Colonic mucosa (tissue), 4 donors: ENCODE results near the gene PDZD2. TPM values are rescaled to one million over a fixed set of nuclear protein-coding genes. Genes with fewer than 3 reads are reported as not detected.
"Not testable (repeated sequence)": the region's sequence is repeated elsewhere in the genome, so short reads cannot be mapped to it uniquely, and the experiment has no call there.

Source experiments
- DNase-seq: peaks from one replicate; pipeline ENCODE4 v3.0.0-alpha.2; 2020
- H3K27ac ChIP-seq: fragments of 200-600 bp; one replicate; pipeline ENCODE4 v1.8.0; 2021
- H3K27me3 ChIP-seq: fragments of 200-600 bp; one replicate; pipeline ENCODE4 v1.8.0; 2021
- H3K36me3 ChIP-seq: fragments of 200-600 bp; one replicate; pipeline ENCODE4 v1.8.0; 2021
- H3K4me1 ChIP-seq: fragments of 200-600 bp; one replicate; pipeline ENCODE4 v1.8.0; 2021; ENCODE audit warnings: mild to moderate bottlenecking
- H3K4me3 ChIP-seq: fragments of 200-600 bp; one replicate; pipeline ENCODE4 v1.8.0; 2021
- H3K9ac ChIP-seq, 2 donors: one replicate each; pipeline ENCODE4 v1.7.0; 2013; ENCODE audit warnings: control low read depth in 2 of 2, low read depth in 2 of 2, low read length in 2 of 2
- H3K9me3 ChIP-seq: fragments of 200-600 bp; one replicate; pipeline ENCODE4 v1.8.0; 2021
- intact Hi-C: fragments of 100-400 bp; cut with DNase I; formaldehyde crosslinking; loops from one replicate; pipeline ENCODE4 v1.14.1; 2022
- total RNA-seq, 2 donors: library from RNA; stranded (reverse); fragmentation: NEBNext Ultra II Directional in 1 of 2; extraction: Animal tissue kit (Norgen Biotek cat#: 25700) in 1 of 2; gene quantifications; one replicate each; pipeline ENCODE4 v1.2.1, GENCODE V29; 2021
- TF ChIP-seq, protein P1 (sequence below): fragments of 200-600 bp; IDR thresholded peaks from one replicate; pipeline ENCODE4 v1.8.0; 2022; ENCODE audit warnings: antibody characterized with exemption, mild to moderate bottlenecking
- donor health status: healthy.
- donor health status: DM: no; HTN: no; CAD: no.
- donor health status: DM: no; HTN: no; CAD: no.

The PDZD2 gene
- total RNA-seq, 2 donors from 2014 or later, result 1.8 to 2.3 TPM

- no peaks in the 10 kb centered on the region for H3K9me3 ChIP-seq
- no peaks in the 10 kb centered on the region for H3K36me3 ChIP-seq
- no peaks in the 10 kb centered on the region for H3K27me3 ChIP-seq
- H3K4me3 ChIP-seq, result no peak overlapping the region
- H3K9ac ChIP-seq, result no peak overlapping the region
- intact Hi-C loops, result no loop called here
- no peak overlapping the region for H3K27ac ChIP-seq
- DNase-seq, result no peak
- no peaks in the 10 kb centered on the region for H3K4me1 ChIP-seq
- TF ChIP-seq, protein P1, sequence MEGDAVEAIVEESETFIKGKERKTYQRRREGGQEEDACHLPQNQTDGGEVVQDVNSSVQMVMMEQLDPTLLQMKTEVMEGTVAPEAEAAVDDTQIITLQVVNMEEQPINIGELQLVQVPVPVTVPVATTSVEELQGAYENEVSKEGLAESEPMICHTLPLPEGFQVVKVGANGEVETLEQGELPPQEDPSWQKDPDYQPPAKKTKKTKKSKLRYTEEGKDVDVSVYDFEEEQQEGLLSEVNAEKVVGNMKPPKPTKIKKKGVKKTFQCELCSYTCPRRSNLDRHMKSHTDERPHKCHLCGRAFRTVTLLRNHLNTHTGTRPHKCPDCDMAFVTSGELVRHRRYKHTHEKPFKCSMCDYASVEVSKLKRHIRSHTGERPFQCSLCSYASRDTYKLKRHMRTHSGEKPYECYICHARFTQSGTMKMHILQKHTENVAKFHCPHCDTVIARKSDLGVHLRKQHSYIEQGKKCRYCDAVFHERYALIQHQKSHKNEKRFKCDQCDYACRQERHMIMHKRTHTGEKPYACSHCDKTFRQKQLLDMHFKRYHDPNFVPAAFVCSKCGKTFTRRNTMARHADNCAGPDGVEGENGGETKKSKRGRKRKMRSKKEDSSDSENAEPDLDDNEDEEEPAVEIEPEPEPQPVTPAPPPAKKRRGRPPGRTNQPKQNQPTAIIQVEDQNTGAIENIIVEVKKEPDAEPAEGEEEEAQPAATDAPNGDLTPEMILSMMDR, result no peak
These were observed 132.1 kb downstream of the PDZD2 start for GRCh38 chr5:31770998-31771397.

- H3K27me3 ChIP-seq, result no peaks in the 10 kb centered on the region
- TF ChIP-seq, protein P1, result no peak
- no peak overlapping the region for H3K4me3 ChIP-seq
- DNase-seq, result no peak
- no peak overlapping the region for H3K27ac ChIP-seq
- no peak overlapping the region for H3K9ac ChIP-seq
- no peaks in the 10 kb centered on the region for H3K4me1 ChIP-seq
- H3K9me3 ChIP-seq, result no peaks in the 10 kb centered on the region
- no peaks in the 10 kb centered on the region for H3K36me3 ChIP-seq
- intact Hi-C loops, result no loop called here
These were observed 132.6 kb downstream of the PDZD2 start for GRCh38 chr5:31771500-31771899.

GRCh38 chr5:31776294-31776693 lies 137.4 kb downstream of the PDZD2 start:
- H3K4me3 ChIP-seq, H3K27ac ChIP-seq, H3K36me3 ChIP-seq, H3K27me3 ChIP-seq, DNase-seq, H3K9ac ChIP-seq, intact Hi-C loops, H3K9me3 ChIP-seq, H3K4me1 ChIP-seq: not testable (repeated sequence)

- intact Hi-C loops, result no loop called here
- Histone ChIP-seq H3K27me3 (no peaks in the 10 kb centered on the region), H3K4me1 (no peaks in the 10 kb centered on the region), H3K36me3 (no peaks in the 10 kb centered on the region), H3K27ac (no peak overlapping the region), H3K9me3 (no peaks in the 10 kb centered on the region), H3K9ac (no peak overlapping the region), H3K4me3 (no peak overlapping the region)
- no peak for DNase-seq
- TF ChIP-seq, protein P1, result no peak
These were observed 138.2 kb downstream of the PDZD2 start for GRCh38 chr5:31776976-31777651.

DNA sequence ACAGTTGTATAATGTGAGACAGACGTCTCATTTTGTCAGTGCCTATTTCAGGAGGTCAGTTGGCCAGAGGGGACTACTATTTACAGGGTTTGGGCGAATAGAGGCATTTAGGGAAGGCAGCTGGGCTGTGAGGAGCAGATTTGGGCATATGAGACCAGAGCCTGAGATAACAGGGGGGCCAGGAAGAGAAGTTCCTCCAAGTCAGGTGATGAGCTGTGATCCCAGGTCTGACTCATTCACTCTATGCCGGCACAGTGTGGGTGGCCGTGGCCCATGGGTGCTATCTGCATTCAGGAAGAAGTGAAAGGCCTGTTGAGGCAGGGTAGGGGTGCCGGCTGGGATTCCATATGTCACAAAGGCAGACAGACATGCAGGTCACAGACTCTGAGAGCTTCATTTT lies 142.8 kb downstream of the PDZD2 start:
- no peak overlapping the region for H3K9ac ChIP-seq
- H3K36me3 ChIP-seq, result no peaks in the 10 kb centered on the region
- no peak overlapping the region for H3K4me3 ChIP-seq
- H3K27ac ChIP-seq, result no peak overlapping the region
- no peak for DNase-seq
- no peaks in the 10 kb centered on the region for H3K9me3 ChIP-seq
- no peaks in the 10 kb centered on the region for H3K4me1 ChIP-seq
- H3K27me3 ChIP-seq, result no peaks in the 10 kb centered on the region
- TF ChIP-seq, protein P1, result no peak
- intact Hi-C loops, result no loop called here

DNA sequence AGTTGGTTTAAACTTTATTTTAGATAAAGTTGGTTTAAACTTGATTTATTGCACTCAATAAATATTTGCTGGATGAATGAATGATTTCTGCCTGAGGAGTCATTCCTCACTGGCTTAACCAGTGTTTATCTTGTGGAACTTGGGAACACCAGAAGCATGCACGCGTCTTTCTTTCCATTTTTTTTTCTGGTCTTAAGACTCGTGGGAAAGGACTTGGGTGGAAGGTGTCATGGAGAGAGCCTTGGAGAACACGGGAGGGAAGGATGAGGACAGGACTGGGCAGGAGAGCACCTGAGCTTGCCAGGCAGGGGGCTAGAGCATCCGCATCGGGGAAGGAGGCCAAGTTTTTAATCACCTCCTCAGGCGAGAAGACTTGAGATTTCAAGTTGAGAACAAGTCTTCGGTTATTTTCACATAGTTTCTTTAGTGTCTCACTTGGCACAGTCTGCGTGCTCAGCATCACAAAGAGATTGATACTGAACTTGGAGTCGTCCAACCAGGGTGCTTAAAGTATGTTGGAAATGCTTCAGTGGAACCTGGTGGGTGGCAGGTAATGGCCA lies 144.2 kb downstream of the PDZD2 start:
- DNase-seq, result no peak
- no peaks in the 10 kb centered on the region for H3K27me3 ChIP-seq
- intact Hi-C loops, result no loop called here
- no peak overlapping the region for H3K9ac ChIP-seq
- TF ChIP-seq, protein P1, result no peak
- H3K4me1 ChIP-seq, result no peaks in the 10 kb centered on the region
- no peaks in the 10 kb centered on the region for H3K36me3 ChIP-seq
- H3K27ac ChIP-seq, result no peak overlapping the region
- no peak overlapping the region for H3K4me3 ChIP-seq
- no peaks in the 10 kb centered on the region for H3K9me3 ChIP-seq
